HL-60 (cell line): ENCODE results near the gene PPP2R2D.
"Not testable (repeated sequence)": the region's sequence is repeated elsewhere in the genome, so short reads cannot be mapped to it uniquely, and the experiment has no call there.

Source experiments
- GABPA ChIP-seq: IDR thresholded peaks from 2 replicates; pipeline ENCODE4 v1.6.1; 2012; ENCODE audit warnings: low read depth
- POLR2AphosphoS5 ChIP-seq: IDR thresholded peaks from 2 replicates; pipeline ENCODE4 v1.6.1; 2012; ENCODE audit warnings: low read depth
- REST ChIP-seq: IDR thresholded peaks from 2 replicates; pipeline ENCODE4 v1.6.1; 2012; ENCODE audit warnings: low read depth; ENCODE audit not compliant: insufficient replicate concordance
- SPI1 ChIP-seq: IDR thresholded peaks from 2 replicates; pipeline ENCODE4 v1.6.1; 2012; ENCODE audit warnings: low read depth, mild to moderate bottlenecking, borderline replicate concordance
- TF ChIP-seq, protein P1 (sequence below): IDR thresholded peaks from one replicate; pipeline ENCODE4 v1.5.1; 2011; ENCODE audit warnings: low read length, control low read depth, inconsistent platforms; ENCODE audit not compliant: insufficient read depth

DNA sequence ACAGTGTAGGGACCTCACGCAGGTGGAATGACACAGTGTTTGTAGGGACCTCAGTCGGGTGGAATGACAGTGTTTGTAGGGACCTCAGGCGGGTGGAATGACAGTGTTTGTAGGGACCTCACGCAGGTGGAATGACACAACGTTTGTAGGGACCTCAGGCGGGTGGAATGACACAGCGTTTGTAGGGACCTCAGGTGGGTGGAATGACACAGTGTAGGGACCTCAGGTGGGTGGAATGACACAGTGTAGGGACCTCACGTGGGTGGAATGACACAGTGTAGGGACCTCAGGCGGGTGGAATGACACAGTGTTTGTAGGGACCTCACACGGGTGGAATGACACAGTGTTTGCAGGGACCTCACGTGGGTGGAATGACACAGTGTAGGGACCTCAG, 16.0 kb downstream of the PPP2R2D start:
- TF ChIP-seq, protein P1, sequence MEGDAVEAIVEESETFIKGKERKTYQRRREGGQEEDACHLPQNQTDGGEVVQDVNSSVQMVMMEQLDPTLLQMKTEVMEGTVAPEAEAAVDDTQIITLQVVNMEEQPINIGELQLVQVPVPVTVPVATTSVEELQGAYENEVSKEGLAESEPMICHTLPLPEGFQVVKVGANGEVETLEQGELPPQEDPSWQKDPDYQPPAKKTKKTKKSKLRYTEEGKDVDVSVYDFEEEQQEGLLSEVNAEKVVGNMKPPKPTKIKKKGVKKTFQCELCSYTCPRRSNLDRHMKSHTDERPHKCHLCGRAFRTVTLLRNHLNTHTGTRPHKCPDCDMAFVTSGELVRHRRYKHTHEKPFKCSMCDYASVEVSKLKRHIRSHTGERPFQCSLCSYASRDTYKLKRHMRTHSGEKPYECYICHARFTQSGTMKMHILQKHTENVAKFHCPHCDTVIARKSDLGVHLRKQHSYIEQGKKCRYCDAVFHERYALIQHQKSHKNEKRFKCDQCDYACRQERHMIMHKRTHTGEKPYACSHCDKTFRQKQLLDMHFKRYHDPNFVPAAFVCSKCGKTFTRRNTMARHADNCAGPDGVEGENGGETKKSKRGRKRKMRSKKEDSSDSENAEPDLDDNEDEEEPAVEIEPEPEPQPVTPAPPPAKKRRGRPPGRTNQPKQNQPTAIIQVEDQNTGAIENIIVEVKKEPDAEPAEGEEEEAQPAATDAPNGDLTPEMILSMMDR: not testable (repeated sequence)
- TF ChIP-seq POLR2AphosphoS5, REST, GABPA, SPI1: not testable (repeated sequence)
